Measurements from ENCODE around the gene SUMF1.

The SUMF1 gene

DNA sequence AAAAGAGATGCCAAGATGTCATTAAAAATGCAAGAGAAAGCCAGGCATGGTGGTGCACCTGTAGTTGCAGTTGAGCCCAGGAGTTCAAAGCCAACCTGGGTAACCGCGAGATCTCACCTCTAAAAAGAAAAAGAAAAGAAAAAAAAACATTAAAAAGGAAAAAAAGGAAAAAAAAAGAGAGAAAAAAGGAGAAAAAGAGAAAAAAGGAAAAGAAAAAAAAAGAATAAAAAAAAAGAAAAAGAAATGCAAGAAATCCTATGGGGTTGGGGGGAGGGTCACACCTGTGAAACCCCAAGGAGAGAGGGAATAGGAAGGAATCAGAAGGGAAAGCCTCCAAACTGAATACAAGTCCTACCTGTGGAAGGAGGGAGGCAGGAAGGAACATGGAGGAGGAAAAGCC, 5.2 kb upstream of the SUMF1 start:
- TF ChIP-seq, protein P1, sequence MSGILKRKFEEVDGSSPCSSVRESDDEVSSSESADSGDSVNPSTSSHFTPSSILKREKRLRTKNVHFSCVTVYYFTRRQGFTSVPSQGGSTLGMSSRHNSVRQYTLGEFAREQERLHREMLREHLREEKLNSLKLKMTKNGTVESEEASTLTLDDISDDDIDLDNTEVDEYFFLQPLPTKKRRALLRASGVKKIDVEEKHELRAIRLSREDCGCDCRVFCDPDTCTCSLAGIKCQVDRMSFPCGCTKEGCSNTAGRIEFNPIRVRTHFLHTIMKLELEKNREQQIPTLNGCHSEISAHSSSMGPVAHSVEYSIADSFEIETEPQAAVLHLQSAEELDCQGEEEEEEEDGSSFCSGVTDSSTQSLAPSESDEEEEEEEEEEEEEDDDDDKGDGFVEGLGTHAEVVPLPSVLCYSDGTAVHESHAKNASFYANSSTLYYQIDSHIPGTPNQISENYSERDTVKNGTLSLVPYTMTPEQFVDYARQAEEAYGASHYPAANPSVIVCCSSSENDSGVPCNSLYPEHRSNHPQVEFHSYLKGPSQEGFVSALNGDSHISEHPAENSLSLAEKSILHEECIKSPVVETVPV (CRISPR knock-in tag; IDR thresholded peaks at IDR 0.05), result no peak
- TF ChIP-seq TCF4 (CRISPR knock-in tag; IDR thresholded peaks at IDR 0.05; ENCODE audit: borderline replicate concordance) (no peak), BACH2 (CRISPR knock-in tag; IDR thresholded peaks at IDR 0.05; ENCODE audit: borderline replicate concordance) (no peak), RARB (CRISPR knock-in tag; IDR thresholded peaks at IDR 0.05) (no peak), ZNF8 (CRISPR knock-in tag; IDR thresholded peaks at IDR 0.05) (no peak), ARNTL (CRISPR knock-in tag; IDR thresholded peaks at IDR 0.05; ENCODE audit: borderline replicate concordance, low read depth) (no peak)
- TF ChIP-seq, protein P2, sequence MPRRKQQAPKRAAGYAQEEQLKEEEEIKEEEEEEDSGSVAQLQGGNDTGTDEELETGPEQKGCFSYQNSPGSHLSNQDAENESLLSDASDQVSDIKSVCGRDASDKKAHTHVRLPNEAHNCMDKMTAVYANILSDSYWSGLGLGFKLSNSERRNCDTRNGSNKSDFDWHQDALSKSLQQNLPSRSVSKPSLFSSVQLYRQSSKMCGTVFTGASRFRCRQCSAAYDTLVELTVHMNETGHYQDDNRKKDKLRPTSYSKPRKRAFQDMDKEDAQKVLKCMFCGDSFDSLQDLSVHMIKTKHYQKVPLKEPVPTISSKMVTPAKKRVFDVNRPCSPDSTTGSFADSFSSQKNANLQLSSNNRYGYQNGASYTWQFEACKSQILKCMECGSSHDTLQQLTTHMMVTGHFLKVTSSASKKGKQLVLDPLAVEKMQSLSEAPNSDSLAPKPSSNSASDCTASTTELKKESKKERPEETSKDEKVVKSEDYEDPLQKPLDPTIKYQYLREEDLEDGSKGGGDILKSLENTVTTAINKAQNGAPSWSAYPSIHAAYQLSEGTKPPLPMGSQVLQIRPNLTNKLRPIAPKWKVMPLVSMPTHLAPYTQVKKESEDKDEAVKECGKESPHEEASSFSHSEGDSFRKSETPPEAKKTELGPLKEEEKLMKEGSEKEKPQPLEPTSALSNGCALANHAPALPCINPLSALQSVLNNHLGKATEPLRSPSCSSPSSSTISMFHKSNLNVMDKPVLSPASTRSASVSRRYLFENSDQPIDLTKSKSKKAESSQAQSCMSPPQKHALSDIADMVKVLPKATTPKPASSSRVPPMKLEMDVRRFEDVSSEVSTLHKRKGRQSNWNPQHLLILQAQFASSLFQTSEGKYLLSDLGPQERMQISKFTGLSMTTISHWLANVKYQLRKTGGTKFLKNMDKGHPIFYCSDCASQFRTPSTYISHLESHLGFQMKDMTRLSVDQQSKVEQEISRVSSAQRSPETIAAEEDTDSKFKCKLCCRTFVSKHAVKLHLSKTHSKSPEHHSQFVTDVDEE (CRISPR knock-in tag; IDR thresholded peaks at IDR 0.05), result no peak
- TF ChIP-seq, protein P3, sequence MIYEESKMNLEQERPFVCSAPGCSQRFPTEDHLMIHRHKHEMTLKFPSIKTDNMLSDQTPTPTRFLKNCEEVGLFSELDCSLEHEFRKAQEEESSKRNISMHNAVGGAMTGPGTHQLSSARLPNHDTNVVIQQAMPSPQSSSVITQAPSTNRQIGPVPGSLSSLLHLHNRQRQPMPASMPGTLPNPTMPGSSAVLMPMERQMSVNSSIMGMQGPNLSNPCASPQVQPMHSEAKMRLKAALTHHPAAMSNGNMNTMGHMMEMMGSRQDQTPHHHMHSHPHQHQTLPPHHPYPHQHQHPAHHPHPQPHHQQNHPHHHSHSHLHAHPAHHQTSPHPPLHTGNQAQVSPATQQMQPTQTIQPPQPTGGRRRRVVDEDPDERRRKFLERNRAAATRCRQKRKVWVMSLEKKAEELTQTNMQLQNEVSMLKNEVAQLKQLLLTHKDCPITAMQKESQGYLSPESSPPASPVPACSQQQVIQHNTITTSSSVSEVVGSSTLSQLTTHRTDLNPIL (CRISPR knock-in tag; IDR thresholded peaks at IDR 0.05; ENCODE audit: low read depth), result no peak
- no peak for ATAC-seq

DNA sequence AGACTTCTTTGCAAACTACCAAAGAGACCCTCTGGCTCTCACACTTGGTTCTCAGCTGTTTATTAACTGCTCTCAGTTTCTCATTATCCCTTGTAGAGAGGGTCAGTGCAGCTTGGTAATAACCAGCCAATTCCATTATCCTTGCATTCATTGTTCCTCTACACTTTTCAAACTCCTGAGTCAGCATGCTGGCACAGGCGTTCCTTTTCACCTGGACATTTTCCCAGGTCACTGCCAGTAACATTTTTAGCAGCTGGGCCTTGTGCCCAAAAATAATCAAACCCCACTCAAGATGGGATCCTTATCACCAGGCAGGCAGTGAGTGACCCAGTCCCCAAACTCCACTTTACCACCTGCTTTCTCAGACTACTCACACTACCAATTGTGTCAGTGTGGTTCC, 4.8 kb upstream of the SUMF1 start:
- TF ChIP-seq, protein P4, sequence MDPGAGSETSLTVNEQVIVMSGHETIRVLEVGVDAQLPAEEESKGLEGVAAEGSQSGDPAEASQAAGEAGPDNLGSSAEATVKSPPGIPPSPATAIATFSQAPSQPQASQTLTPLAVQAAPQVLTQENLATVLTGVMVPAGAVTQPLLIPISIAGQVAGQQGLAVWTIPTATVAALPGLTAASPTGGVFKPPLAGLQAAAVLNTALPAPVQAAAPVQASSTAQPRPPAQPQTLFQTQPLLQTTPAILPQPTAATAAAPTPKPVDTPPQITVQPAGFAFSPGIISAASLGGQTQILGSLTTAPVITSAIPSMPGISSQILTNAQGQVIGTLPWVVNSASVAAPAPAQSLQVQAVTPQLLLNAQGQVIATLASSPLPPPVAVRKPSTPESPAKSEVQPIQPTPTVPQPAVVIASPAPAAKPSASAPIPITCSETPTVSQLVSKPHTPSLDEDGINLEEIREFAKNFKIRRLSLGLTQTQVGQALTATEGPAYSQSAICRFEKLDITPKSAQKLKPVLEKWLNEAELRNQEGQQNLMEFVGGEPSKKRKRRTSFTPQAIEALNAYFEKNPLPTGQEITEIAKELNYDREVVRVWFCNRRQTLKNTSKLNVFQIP (CRISPR knock-in tag; IDR thresholded peaks at IDR 0.05; ENCODE audit: borderline replicate concordance, low read depth), result no peak
- TF ChIP-seq CSDC2 (CRISPR knock-in tag; IDR thresholded peaks at IDR 0.05) (no peak), ZNF565 (CRISPR knock-in tag; conservative IDR thresholded peaks at IDR 0.05; ENCODE audit: low read depth) (no peak), ZFP30 (CRISPR knock-in tag; IDR thresholded peaks at IDR 0.05) (no peak), ZNF70 (CRISPR knock-in tag; IDR thresholded peaks at IDR 0.05) (no peak), ARNTL (CRISPR knock-in tag; IDR thresholded peaks at IDR 0.05; ENCODE audit: borderline replicate concordance, low read depth) (no peak), RARB (CRISPR knock-in tag; IDR thresholded peaks at IDR 0.05) (no peak), ESRRG (CRISPR knock-in tag; IDR thresholded peaks at IDR 0.05) (no peak)
- TF ChIP-seq, protein P3 (CRISPR knock-in tag; IDR thresholded peaks at IDR 0.05; ENCODE audit: low read depth), result no peak
- TF ChIP-seq, protein P1 (CRISPR knock-in tag; IDR thresholded peaks at IDR 0.05), result no peak
- no peak for ATAC-seq

DNA sequence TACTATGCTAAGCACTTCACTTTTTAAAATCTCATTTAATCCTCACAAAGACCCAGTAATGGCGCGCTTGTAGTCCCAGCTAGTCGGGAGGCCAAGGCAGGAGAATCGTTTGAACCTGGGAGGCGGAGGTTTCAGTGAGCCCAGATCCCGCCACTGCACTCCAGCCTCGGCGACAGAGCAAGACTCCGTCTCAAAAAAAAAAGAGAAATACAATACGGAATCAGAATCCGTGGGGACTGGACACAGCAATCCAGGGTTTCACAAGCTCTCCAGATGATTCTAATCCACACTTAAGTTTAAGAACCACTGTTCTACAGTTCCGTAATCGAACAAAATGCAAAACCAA, 426 bp upstream of the SUMF1 start:
- no peak for ATAC-seq
- TF ChIP-seq, protein P5, sequence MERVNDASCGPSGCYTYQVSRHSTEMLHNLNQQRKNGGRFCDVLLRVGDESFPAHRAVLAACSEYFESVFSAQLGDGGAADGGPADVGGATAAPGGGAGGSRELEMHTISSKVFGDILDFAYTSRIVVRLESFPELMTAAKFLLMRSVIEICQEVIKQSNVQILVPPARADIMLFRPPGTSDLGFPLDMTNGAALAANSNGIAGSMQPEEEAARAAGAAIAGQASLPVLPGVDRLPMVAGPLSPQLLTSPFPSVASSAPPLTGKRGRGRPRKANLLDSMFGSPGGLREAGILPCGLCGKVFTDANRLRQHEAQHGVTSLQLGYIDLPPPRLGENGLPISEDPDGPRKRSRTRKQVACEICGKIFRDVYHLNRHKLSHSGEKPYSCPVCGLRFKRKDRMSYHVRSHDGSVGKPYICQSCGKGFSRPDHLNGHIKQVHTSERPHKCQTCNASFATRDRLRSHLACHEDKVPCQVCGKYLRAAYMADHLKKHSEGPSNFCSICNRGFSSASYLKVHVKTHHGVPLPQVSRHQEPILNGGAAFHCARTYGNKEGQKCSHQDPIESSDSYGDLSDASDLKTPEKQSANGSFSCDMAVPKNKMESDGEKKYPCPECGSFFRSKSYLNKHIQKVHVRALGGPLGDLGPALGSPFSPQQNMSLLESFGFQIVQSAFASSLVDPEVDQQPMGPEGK (CRISPR knock-in tag; IDR thresholded peaks at IDR 0.05; ENCODE audit: borderline replicate concordance), result no peak
